ENCODE data around the gene RETNLB.

- TF ChIP-seq CTCF (IDR thresholded peaks at IDR 0.05 in 4 of 5, conservative IDR thresholded peaks at IDR 0.05 in 1 of 5) = no peak
- TF ChIP-seq POLR2A (IDR thresholded peaks at IDR 0.05) = no peak
Measured at GRCh38 chr3:108791473-108791872, 34.3 kb upstream of the RETNLB start.
